Activated T-cell treated with anti-CD3 and anti-CD28 coated beads, Interleukin-2, amount 50 U/mL, for 1 hour (primary cell): Measurements from ENCODE around the gene HSPA12B.

ENCODE experiments used
- DNase-seq: peaks from one replicate; pipeline ENCODE4 v3.0.0-alpha.2; 2020

The HSPA12B gene

DNA sequence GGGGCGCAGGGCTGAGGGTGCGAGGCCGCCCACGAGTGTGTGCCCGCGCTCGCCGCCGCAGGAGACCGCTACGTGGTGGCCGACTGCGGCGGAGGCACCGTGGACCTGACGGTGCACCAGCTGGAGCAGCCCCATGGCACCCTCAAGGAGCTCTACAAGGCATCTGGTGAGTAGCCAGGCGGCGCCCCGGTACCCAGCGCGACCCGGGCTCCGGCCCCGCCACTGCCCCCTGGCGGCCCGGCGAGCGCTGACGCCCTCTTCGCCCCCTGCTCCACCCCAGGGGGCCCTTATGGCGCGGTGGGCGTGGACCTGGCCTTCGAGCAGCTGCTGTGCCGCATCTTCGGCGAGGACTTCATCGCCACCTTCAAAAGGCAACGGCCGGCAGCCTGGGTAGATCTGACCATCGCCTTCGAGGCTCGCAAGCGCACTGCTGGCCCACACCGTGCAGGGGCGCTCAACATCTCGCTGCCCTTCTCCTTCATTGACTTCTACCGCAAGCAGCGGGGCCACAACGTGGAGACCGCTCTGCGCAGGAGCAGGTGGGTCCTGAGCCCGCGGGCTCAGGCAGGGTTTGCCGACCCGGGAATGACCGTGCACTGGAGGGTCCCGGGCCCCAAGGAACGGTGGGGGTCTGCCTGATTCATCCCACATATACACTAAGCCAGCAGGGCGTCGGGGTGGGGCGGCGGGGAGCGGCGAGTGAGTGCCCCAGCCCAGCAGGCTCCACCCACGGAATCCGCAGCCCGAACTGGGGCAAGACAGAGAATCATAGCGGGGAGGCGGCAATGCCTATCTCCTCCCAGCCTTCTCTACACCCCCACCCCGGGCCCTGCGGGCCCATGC lies 17.4 kb downstream of the HSPA12B start:
- peak; percentile 41 for DNase-seq

- DNase-seq = no peak
Measured at GRCh38 chr20:3751305-3751674, 18.8 kb downstream of the HSPA12B start.

DNA sequence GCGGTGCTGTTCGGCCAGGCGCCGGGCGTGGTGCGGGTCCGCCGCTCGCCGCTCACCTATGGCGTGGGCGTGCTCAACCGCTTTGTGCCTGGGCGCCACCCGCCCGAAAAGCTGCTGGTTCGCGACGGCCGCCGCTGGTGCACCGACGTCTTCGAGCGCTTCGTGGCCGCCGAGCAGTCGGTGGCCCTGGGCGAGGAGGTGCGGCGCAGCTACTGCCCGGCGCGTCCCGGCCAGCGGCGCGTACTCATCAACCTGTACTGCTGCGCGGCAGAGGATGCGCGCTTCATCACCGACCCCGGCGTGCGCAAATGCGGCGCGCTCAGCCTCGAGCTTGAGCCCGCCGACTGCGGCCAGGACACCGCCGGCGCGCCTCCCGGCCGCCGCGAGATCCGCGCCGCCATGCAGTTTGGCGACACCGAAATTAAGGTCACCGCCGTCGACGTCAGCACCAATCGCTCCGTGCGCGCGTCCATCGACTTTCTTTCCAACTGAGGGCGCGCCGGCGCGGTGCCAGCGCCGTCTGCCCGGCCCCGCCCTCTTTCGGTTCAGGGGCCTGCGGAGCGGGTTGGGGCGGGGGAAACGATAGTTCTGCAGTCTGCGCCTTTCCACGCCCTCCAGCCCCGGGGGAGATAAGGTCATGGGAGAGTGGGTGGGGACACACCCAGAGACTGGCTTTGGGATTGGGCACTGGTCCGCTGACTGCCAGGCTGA lies 19.3 kb downstream of the HSPA12B start:
- DNase-seq = peak; percentile 54

DNA sequence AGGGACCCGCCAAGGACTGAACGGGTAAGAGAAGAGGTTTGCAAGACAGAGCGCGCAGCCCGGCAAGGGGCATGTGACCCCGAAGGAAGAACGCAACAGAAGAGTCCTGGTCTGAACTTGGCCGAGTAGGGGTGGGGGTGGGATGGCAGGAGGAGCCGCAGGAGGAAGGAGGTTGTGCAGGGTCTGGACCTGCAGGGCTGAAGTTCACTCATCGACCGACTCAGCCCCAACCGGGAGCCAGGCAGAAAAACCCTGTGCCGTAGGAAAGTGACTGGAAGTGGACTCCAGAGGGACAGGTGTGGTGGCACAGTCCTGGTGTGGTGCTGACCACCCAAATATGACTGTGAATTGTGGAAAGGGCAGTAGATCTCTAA lies 19.9 kb downstream of the HSPA12B start:
- DNase-seq = no peak

- peak; percentile 59 for DNase-seq
Measured at GRCh38 chr20:3753098-3753497, 20.6 kb downstream of the HSPA12B start.

DNA sequence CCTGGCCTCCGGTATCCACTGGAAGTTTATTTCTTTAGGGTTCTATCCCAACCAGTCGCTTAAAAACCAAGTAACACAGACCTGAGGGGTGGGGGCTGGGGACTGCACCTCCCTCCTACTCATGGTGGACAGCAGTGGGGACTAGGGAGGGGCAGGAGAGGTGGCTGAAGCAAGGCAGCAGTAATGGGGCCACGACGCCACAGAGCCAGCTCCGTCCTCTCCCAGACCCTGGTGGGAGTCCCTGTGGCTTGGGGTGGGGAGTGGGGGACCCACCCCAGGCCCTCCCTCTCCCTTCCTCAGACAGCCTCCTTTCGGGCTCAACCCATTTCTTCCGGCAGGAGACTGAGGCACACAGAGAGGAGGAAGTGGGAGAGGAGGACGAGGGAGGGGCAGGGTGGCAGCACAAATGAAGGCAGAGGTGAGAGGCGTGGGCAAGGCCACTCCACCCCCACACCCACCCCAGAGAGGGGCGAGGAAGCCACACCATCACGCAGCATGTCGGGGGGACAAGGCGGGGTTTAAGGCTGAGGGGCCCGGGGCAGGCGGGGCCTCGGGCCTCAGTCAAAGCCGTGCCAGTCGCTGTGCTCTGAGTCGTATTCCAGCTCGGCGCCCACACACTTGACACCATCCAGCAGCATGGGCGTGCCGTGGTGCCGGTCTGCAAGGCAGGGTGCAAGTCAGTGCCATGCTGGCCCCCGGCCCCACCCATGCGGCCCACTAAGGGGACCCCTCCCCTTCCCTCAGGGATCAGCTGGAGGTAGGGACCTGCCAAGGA lies 21.2 kb downstream of the HSPA12B start:
- no peak for DNase-seq

DNA sequence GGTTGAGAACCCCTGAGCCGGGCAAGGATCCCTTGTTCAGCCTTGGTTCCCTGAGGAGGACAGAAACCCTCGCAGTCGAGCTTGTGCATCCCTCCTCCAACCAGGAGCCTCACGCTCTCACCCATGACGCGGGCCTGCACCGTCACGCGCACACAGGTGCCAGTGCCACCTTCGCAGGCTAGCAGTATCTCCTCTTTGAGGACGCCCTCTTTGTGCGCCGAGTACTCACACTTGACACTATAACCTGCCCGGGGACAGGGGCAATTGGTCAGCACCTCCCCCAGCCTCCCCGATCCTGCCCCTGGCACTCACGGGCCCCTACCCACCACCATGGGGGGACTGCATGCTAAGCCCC lies 21.8 kb downstream of the HSPA12B start:
- no peak for DNase-seq

DNA sequence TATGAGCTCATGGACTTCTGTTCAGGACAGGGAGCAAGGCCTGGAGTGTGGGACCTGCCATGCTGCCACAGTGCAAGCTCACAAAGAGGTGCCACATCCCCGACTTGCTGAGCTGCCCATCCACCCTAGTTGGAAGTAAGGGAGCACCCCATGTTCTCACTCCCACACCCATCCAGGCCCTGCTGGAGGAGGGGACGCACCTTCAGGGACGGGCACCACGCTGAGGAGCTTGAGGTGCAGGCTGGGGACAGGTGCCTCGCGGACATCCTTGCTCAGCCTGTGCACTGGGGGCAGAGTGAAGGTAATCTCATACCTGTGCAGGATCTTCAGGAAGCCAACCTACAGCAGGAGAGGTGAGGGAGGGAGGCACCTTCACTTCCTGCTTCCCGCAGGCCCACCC lies 22.8 kb downstream of the HSPA12B start:
- no peak for DNase-seq

- DNase-seq = no peak
Measured at GRCh38 chr20:3755814-3756480, 23.5 kb downstream of the HSPA12B start.

GRCh38 chr20:3757268-3757667 lies 24.8 kb downstream of the HSPA12B start:
- DNase-seq = no peak

DNA sequence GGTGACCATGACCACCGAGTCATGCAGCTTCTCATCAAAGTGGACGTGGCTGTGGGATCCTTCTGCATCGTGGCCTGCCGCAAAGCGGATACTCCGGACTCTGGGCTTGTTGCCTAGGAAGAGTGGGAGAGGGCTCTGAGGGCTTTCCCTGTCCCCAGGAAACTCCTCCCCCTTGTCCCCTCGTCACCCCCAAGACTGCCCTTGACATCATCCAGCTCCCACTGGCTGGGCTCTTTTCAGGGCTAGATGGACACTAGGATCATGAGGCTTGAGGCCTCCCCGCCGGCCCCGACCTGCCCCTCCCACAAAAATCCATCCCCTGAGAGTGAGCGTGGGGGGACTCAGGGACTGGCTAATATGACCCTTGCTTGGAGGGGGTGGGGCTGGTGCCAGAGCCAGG lies 26.1 kb downstream of the HSPA12B start:
- DNase-seq = no peak

- DNase-seq = no peak
Measured at GRCh38 chr20:3759316-3759823, 26.9 kb downstream of the HSPA12B start.

GRCh38 chr20:3759884-3760283 lies 27.4 kb downstream of the HSPA12B start:
- no peak for DNase-seq

DNA sequence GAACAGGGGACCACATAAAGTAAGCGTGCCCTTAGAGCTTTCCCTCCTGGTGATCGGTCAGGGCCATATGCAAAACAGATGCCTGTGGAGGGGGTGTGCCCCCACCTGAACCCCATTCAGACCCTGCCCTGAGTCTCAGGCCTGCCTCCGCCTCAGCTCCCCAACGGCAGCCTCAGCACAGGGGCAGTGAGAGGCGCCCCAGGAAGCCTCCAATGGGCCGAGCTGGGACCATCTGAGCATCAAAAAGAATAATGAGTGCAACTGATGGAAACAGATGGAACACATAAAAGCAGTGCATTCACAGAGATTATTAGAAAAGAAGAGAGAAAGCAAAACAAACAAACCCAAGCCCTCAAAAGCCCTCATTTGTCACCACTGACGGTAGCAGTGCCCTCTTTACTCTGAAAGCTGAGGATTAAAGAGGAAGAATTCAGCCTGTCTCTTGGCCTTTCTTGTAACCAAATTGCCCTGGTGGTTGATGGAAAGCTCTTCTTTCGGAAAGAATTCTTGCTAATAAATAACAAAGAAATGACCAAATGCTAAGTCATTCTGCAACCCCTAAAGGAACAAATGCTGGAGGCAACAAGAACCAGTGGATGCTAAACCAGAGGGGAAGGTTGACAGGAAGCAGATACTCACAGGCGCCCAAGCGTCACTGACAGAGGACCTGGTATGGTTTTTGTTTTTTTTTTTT lies 28.3 kb downstream of the HSPA12B start:
- DNase-seq = no peak

GRCh38 chr20:3763671-3764601 lies 31.5 kb downstream of the HSPA12B start:
- no peak for DNase-seq

GRCh38 chr20:3764659-3765058 lies 32.2 kb downstream of the HSPA12B start:
- DNase-seq = no peak

DNA sequence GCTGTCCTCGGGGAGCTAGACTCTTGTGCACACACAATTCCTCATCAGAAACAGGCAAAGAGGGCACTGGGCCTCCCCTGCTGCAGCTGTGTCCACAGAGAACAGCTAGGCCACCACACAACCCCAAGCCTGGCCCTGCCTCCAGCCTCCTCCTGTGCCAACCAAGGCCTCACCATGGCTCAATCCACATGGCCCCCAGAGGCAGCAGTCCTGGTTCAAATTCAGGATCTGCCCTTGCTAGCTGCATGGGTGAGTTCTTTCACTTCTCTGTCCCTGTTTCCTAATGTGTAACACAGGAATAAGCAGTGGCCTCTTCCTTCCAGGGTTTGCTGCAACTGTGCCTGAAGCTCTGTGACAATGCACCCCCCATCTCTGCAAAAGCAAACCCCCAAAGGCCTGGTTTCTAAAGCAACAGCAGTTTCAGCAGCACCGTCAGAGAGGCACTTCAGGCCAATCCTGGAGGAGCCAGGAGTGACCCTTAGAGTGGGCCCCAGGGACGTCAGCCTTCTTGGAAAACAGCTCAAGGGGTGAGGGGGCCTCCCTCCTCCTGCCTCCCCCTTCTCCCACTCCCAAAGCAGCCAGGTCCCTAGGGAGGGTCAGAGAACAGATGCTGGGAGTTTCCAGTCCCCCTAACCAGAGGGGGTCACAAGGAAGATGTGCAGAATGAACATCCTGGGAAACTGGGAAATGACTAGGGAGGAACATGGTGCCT lies 32.8 kb downstream of the HSPA12B start:
- no peak for DNase-seq

DNA sequence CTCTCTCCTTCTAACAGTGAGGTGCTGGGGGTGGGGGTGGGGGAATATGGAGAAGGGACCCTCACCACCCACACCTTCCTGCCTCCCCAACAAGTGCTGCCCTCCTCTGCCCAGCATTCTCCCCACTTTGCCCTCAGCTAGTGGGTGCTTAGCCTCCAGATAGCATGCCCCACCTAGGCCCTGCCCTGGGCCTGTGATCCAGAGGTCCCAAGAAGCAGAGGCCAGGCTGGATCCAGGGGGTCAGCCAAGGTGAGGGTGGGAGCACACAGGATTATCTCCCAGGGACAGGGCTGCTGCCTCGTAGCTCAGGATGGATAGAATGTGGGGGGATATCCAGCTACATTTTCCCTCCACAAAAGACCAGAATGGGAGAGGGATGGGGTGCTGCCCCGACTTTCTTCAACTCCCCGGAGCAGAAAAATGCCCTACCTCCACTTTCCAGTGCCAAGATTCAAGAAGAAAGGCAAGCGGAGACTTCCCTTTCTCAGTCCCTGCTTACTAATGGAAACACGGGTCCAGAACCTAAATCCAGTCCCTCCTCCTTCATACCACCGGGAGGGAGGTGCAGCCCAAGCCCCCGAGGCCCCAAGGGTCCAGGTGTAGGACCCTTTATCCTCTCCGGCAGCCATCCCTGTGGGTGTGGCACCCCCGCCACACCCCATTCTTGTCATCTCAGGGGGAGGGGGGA lies 34.1 kb downstream of the HSPA12B start:
- DNase-seq = no peak

DNA sequence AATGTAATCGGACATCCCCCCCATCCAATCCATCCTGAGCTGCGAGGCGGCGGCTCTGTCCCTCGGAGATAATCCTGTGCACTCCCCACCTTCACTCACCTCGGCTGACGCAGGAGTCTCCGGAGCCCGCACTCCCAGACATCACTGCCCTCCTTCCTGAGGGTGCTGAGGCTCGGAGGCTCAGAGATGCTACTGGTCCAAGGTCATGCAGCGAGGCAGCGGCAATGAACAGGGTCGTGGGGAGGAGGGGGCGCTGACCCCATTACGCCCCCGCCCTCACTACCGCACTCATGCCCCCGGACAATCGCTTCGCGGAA lies 34.6 kb downstream of the HSPA12B start:
- DNase-seq = no peak
